DMS79 treated with DMSO at 0.1 percent for 48 hours (cell line): ENCODE results near the gene SRI.
"Not testable (repeated sequence)": the region's sequence is repeated elsewhere in the genome, so short reads cannot be mapped to it uniquely, and the experiment has no call there.

Experiments used
- DNase-seq: peaks from one replicate; lab custom pipeline; 2025; lab: John Stamatoyannopoulos, UW

Gene SRI, protein sequence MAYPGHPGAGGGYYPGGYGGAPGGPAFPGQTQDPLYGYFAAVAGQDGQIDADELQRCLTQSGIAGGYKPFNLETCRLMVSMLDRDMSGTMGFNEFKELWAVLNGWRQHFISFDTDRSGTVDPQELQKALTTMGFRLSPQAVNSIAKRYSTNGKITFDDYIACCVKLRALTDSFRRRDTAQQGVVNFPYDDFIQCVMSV

DNA sequence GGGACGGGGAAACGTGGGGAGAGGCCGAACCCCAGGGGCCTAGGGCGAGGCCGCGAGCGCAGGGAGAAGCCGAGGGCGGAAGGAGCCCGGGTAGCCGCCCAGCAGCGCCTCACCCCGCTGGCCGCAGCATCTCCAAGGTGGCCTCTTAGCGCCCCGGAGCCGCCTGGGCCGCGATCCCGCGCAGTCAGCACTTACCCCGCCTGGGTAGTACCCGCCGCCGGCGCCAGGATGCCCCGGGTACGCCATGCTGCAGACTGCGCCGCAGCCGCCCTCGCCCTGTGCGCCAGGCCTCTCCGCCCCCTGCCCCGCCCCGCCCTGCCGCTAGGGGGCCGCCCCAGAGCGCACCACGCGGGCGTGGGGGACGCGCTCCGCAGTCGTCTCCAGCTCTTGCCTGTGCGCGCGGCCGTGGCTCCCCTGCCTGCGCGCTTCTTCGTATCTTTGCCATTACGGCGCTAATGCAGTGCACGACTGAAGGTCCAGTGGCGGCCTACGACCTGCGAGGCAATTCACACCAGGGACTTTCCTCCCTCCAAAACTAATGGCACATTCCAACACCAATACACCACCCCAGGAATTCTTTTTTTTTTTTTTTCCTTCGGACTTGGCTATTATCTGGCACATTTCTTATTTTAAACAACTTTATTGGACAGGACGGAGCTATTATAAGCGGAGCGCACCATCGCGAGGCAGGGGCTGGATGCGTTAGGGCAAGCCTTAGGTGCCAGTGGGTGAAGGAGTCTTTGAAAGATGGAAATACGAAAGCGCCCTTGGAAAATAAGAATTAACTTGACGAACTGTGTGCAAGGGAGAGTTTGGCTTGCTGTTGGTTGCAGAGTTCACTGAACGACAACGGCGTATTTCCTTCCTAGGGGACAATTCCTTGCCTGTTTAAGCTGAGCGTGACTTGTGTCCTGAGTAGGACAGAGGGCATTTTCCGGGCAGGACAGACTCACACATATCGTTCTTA, at the start of gene SRI:
TSS of gene SRI (minus strand) at position 258 of the 967 bp plus-strand sequence. CDS start at position 246, 12 bp downstream.
- peak; percentile 91 for DNase-seq

- no peak for DNase-seq
Measured at GRCh38 chr7:88269586-88269985, 49.7 kb upstream of the SRI start.

GRCh38 chr7:88268858-88269257, 49.0 kb upstream of the SRI start:
- no peak for DNase-seq

DNA sequence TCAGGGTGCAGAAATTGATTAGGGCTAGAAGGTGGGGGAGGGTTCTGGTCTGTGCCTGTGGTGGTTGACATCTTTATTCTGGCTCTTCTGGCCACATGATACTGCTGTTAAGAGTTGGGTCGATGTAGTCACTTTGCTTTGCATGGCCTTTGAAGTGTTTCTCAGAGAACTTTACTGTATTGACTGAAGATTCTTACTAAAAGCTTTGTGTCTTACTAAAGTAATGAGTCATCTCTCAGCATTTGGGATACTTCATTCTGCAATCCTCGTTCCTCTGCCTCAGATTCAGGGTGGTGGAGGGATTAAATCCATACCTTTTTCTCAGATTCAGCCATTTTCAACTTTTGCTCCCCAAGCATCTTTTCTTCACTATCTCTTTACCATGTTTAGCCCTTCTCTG, 48.2 kb upstream of the SRI start:
- DNase-seq, result no peak

- DNase-seq, result no peak
Measured at GRCh38 chr7:88267421-88267820, 47.6 kb upstream of the SRI start.

- not testable (repeated sequence) for DNase-seq
Measured at GRCh38 chr7:88264987-88265386, 45.1 kb upstream of the SRI start.

GRCh38 chr7:88262562-88262961, 42.7 kb upstream of the SRI start:
- DNase-seq, result no peak

GRCh38 chr7:88260719-88261118, 40.9 kb upstream of the SRI start:
- DNase-seq, result no peak

DNA sequence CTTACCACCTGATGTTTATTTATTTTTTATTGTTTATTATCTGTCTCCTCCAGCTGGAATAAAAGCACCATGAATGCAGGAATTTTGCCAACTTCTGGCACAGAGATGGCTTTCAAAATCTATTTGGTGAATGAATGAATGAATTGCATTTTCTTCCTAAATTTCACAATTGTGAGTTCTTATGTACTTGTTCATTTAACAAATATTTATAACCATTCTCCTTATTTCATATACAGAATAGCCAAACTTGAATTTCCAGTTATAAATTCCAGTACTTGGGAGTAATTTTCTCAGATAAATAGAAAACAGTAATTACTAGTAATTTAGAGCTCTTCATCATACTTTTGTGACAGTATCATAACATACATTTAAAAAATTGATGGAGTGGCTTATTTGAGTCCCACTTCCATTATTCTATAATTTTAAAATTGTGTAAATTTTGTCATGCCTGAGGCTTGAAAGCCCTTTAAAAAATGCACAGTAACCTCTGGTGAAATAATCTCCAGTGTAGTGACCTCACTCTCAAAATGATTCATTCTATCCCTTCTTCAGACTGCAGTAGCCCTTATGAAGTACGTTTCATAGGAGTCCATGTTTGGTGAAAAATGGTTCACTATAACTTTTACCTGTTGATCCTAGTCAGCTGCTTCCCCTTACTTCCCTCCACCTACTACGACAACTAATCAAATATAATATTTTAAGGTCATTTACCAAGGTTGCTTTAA, 40.0 kb upstream of the SRI start:
- DNase-seq, result no peak

- DNase-seq, result not testable (repeated sequence)
Measured at GRCh38 chr7:88258296-88258695, 38.5 kb upstream of the SRI start.

DNA sequence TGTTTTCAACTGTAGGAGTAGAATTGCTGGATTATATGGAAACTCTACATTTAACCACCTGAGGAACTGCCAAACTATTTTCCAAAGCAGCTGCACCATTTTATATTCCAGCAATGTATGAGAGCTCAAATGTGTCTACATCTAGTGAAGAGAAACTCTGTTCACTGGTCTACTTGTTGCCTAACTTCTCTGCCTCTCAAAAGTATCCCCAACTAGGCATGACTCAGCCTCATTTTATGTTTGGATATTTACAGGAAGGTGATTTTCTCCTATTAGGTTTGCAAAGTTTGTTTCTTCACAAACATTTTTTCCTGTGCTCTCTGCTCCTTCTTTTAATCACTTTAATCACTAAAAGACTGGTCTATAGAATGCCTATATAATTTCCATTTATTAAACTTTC, 37.1 kb upstream of the SRI start:
- no peak for DNase-seq

- no peak for DNase-seq
Measured at GRCh38 chr7:88254721-88255424, 35.0 kb upstream of the SRI start.

DNA sequence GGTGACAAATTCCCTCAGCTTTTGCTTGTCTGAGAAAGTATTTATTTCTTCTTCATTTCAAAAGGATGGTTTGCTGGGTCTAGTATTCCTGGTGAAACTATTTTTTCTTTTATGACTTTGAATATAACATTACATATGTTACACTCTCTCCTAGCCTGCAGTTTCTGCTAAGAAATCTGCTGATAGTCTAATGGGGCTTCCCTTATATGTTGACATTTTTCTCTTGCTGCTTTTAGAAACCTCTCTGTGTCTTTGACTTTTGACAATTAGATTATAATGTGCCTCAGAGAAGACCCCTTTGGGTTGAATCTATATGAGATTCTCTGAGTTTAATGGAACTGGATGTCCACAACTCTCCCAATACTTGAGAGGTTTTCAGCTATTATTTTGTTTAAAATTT, 33.8 kb upstream of the SRI start:
- no peak for DNase-seq

- DNase-seq, result no peak
Measured at GRCh38 chr7:88244258-88244657, 24.4 kb upstream of the SRI start.

DNA sequence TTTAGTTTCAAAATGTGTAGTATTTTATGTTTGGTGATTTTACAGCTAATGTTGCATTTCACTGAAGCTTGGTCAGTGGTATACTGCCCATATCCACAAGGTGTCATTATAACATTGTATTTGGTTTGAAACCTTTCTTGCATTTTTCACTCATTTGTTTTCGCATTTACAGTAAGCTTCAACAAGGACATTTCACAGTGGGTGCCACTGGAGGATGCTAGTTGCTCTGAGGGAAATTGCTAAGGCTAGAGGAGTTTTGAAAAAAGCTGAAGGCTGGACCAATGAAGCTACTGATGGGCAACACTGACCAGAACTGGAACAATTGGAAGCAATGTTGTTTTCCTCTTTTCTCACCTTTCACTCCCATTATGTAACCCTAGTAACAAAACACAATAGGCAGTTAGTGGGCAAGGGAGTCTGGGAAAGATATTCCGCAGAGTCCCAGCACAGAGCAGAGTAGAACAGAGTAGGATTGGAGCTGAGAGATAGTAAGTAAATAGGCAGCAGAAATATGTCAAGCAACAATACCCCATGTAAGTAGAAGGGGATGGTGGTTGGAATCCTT, 23.6 kb upstream of the SRI start:
- DNase-seq, result peak; percentile 41

- no peak for DNase-seq
Measured at GRCh38 chr7:88239852-88240251, 20.0 kb upstream of the SRI start.

GRCh38 chr7:88233828-88234227, 14.0 kb upstream of the SRI start:
- no peak for DNase-seq

GRCh38 chr7:88230646-88231045, 10.8 kb upstream of the SRI start:
- DNase-seq, result no peak

- peak; percentile 36 for DNase-seq
Measured at GRCh38 chr7:88229302-88229995, 9.6 kb upstream of the SRI start.

DNA sequence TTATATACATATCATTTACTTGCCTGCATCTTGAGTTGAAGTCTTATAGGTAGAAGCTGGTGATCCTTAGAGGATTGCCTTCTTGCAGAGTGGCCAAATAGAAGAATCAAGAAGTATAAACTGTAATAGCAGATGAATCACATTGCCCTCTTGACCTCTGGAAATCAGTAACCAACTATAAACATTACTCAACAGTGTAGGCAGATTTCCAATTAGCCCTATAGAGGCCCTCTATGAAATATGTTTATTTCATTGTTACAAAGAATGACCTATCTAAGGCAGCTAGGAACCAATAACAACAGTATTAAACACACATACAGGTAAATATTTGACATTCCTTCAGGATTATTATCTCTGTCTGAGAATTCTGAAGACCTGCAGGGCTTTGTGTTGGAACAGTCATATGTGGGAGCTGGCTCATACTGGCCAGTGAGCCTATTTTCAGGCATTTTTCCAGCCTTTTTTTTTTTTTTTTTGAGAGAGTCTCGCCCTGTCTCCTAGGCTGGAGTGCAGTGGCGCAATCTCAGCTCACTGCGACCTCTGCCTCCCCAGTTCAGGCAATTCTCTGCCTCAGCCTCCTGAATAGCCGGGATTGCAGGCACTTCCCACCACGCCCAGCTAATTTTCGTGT, 7.2 kb upstream of the SRI start:
- no peak for DNase-seq

- DNase-seq, result no peak
Measured at GRCh38 chr7:88226201-88226600, 6.4 kb upstream of the SRI start.
